BLaER1 treated with 17β-estradiol and CSF1 and Interleukin-3, amounts not matched to agents 10 nM and 100 nM (cell line): ENCODE data around the gene GNG4.

Experiments used
- H3K27ac ChIP-seq, 11 experiments: shearing (Covaris generic); formaldehyde crosslinking; 2 replicates each; pipeline ENCODE4 v1.8.1; 2022
- H3K27me3 ChIP-seq, 11 experiments: shearing (Covaris generic); formaldehyde crosslinking; 2 replicates each; pipeline ENCODE4 v1.8.1; 2022
- H3K36me3 ChIP-seq, 11 experiments: shearing (Covaris generic); formaldehyde crosslinking; 2 replicates each; pipeline ENCODE4 v1.8.1; 2022
- H3K4me1 ChIP-seq, 10 experiments: shearing (Covaris generic); formaldehyde crosslinking; 2 replicates each; pipeline ENCODE4 v1.8.1; 2022
- H3K4me2 ChIP-seq, 11 experiments: shearing (Covaris generic); formaldehyde crosslinking; 2 replicates each; pipeline ENCODE4 v1.8.1; 2022
- H3K4me3 ChIP-seq, 10 experiments: shearing (Covaris generic); formaldehyde crosslinking; 2 replicates each; pipeline ENCODE4 v1.8.1; 2022
- H3K9ac ChIP-seq, 11 experiments: shearing (Covaris generic); formaldehyde crosslinking; 2 replicates each; pipeline ENCODE4 v1.8.1; 2022
- H3K9me3 ChIP-seq, 11 experiments: shearing (Covaris generic); formaldehyde crosslinking; replicated peaks in 1 of 11; 2 replicates each; pipeline ENCODE4 v1.8.1; 2022
- H4K20me1 ChIP-seq, 11 experiments: shearing (Covaris generic); formaldehyde crosslinking; 2 replicates each; pipeline ENCODE4 v1.8.1; 2022
- Cebpa-rat ChIP-seq, 11 experiments: shearing (Covaris generic); IDR thresholded peaks; 2 replicates each; pipeline ENCODE4 v1.8.1; 2022

Gene GNG4

DNA sequence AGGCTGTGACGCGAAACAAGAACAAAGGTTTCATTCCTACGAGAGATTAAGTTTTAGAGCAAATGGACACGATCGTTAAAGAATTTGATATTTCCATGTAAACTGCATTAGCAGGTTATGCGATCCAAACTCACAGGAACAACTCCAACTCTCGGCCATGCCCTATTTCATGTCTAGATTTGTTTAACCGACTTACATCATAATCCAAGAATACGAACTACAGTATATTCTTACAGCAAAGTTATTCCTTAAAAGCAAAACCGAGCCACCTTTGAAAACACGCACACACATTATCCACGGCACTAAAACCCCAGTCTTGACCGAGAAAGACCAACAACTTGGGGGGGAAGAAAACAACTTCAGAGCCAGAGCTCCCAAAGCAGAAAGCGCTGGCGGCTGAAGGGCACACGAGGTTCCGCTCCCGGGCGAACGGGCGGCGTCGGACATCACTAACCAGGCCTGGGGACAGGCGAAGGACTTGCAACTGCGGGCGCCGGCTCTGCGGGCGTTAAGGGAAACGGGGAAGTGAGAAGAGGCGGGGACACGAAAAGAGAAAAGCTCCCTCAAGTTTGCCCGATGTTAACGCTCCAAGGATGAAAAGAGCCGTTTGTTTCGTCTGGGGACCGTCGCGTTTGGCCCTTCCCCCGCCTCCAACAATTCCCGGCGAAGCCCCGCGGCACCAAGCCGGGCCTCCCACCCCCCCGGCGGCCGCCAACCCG lies 146.0 kb downstream of the GNG4 start:
- H3K9me3 ChIP-seq: no peaks in the 10 kb centered on the region
- peak overlapping the region; percentile 69 to 89 (median 80) for H3K4me3 ChIP-seq
- no peak for TF ChIP-seq Cebpa-rat (IDR thresholded peaks at IDR 0.05)
- H4K20me1 ChIP-seq: peaks cover 4 to 49% (median 33%) of the 10 kb centered on the region in 11 experiments; a peak in 18 of 22 replicates
- peak overlapping the region; percentile 62 to 98 (median 96) for H3K27ac ChIP-seq
- H3K4me2 ChIP-seq: peak overlapping the region; percentile 65 to 90 (median 84)
- no peaks in the 10 kb centered on the region for H3K27me3 ChIP-seq
- peaks cover 14 to 37% (median 29%) of the 10 kb centered on the region in 10 experiments for H3K4me1 ChIP-seq
- H3K9ac ChIP-seq: peak overlapping the region; percentile 82 to 97 (median 95)
- peaks cover 0 to 20% (median 10%) of the 10 kb centered on the region in 11 experiments; a peak in 12 of 22 replicates for H3K36me3 ChIP-seq

DNA sequence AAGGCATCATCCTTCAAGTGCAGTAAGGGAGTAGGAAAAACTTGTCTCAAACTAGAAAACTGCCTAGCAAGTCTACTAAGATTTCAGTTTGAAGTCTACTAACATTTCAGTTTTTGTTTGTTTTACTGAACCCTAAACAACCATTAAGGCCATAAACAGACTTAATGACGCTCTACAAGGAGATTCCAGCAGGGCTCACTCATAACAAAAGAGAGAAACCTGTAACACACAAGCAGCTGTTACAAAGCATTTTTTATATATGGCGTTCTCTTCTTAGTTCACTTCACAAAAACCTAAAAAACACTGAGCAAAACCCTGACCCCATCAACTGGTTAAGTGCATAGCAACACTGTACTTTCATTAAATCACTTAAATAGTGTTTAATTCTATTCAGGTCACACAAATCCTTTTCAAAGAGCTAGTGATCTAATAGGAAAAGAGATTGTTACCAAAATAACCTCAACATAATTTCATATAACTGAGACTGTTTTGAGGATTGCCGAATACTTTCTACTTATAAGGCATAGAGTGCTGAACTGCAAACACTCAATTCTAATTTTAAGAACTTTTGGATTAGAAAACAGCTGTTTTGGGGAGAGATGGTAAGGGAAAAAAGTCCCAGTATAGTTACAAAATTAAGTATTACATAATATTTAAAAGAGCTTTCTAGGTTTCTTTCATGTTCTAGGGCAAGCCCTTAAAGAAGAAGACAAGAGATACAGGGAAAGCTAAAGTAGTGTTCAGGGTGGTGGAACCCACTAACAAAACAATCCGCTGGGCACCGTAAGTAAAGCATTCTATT lies 146.8 kb downstream of the GNG4 start:
- peak overlapping the region; percentile 62 to 98 (median 96); a peak in 21 of 22 replicates for H3K27ac ChIP-seq
- no peak for TF ChIP-seq Cebpa-rat (IDR thresholded peaks at IDR 0.05)
- peak overlapping the region; percentile 69 to 89 (median 80) for H3K4me3 ChIP-seq

DNA sequence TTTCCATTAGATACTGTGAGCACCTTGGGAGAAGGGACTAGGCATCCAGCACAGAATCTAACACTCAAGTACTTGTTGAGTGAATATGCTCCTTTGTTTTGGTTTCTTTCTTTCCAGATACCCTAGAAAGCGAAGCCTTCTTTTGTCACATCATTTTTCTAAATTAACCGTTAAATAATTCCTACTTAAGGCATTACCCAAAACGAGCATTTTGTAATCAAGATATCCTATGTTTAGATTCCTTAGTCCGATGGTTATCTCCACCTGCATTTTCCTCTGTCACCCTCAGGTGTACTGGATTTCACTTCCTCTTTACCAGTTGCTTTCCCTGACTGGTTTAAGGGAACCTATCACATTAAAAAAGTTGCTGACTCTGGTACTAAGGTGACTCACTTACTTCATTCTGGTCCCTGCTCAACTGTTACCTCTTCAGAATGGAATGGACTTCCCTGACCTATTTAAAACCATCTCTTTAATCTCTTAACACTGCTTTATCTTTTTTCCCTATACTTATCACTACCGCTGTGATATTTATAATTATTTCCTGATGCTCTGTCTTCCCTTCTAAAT lies 148.5 kb downstream of the GNG4 start:
- Histone ChIP-seq H3K4me1 (peaks cover 14 to 29% (median 23%) of the 10 kb centered on the region in 10 experiments), H3K4me2 (peak overlapping the region in 6 of 11 experiments; percentile 13 to 85 (median 82); a peak in 6 of 22 replicates), H3K9ac (no peak overlapping the region), H3K27ac (no peak overlapping the region), H3K9me3 (no peaks in the 10 kb centered on the region), H3K27me3 (no peaks in the 10 kb centered on the region), H3K36me3 (peaks cover 1 to 29% (median 14%) of the 10 kb centered on the region in 11 experiments; a peak in 15 of 22 replicates), H3K4me3 (no peak overlapping the region), H4K20me1 (peaks cover 10 to 71% (median 47%) of the 10 kb centered on the region in 11 experiments; a peak in 19 of 22 replicates)
- TF ChIP-seq Cebpa-rat (IDR thresholded peaks at IDR 0.05): no peak

More for the DNA sequence above, 146.8 kb downstream of the GNG4 start:
- H4K20me1 ChIP-seq: peaks cover 10 to 57% (median 40%) of the 10 kb centered on the region in 11 experiments; a peak in 19 of 22 replicates
- H3K4me2 ChIP-seq: peak overlapping the region; percentile 65 to 90 (median 84)
- peaks cover 14 to 37% (median 29%) of the 10 kb centered on the region in 10 experiments for H3K4me1 ChIP-seq
- H3K9me3 ChIP-seq: no peaks in the 10 kb centered on the region
- no peaks in the 10 kb centered on the region for H3K27me3 ChIP-seq
- H3K36me3 ChIP-seq: peaks cover 0 to 22% (median 13%) of the 10 kb centered on the region in 11 experiments; a peak in 12 of 22 replicates
- H3K9ac ChIP-seq: peak overlapping the region; percentile 82 to 97 (median 95)
